Suprapubic skin (tissue), 3 donors: ENCODE measurements around the gene HEPACAM.

Experiments
- EP300 ChIP-seq: sonication (generic); formaldehyde crosslinking; IDR thresholded peaks from one replicate; pipeline ENCODE4 v1.6.1; 2017; ENCODE audit warnings: antibody characterized with exemption
- POLR2A ChIP-seq, 2 donors: fragments of 450-650 bp; IDR thresholded peaks; one replicate each; pipeline ENCODE4 v1.6.1; 2017; ENCODE audit warnings: antibody characterized with exemption in 2 of 2, mild to moderate bottlenecking in 2 of 2, moderate library complexity in 2 of 2
- TF ChIP-seq, protein P1 (sequence below), 2 donors: fragments of 200-600 bp in 1 of 2; fragments of 450-650 bp in 1 of 2; sonication (generic) in 1 of 2; IDR thresholded peaks; one replicate each; pipeline ENCODE4 v1.5.1; 2016 to 2019; ENCODE audit warnings: antibody characterized with exemption in 2 of 2, mild to moderate bottlenecking in 1 of 2, moderate library complexity in 1 of 2

- TF ChIP-seq, protein P1, sequence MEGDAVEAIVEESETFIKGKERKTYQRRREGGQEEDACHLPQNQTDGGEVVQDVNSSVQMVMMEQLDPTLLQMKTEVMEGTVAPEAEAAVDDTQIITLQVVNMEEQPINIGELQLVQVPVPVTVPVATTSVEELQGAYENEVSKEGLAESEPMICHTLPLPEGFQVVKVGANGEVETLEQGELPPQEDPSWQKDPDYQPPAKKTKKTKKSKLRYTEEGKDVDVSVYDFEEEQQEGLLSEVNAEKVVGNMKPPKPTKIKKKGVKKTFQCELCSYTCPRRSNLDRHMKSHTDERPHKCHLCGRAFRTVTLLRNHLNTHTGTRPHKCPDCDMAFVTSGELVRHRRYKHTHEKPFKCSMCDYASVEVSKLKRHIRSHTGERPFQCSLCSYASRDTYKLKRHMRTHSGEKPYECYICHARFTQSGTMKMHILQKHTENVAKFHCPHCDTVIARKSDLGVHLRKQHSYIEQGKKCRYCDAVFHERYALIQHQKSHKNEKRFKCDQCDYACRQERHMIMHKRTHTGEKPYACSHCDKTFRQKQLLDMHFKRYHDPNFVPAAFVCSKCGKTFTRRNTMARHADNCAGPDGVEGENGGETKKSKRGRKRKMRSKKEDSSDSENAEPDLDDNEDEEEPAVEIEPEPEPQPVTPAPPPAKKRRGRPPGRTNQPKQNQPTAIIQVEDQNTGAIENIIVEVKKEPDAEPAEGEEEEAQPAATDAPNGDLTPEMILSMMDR (IDR thresholded peaks at IDR 0.05): no peak
- TF ChIP-seq POLR2A (IDR thresholded peaks at IDR 0.05) (no peak), EP300 (no peak)
These were observed 56.2 kb downstream of the HEPACAM start for GRCh38 chr11:124879493-124880289.
